Peyer's patch (tissue), 4 donors: Measurements from ENCODE around the gene PABPC1L. TPM values are rescaled to one million over a fixed set of nuclear protein-coding genes. Genes with fewer than 3 reads are reported as not detected.

Experiments
- DNase-seq, 3 donors: peaks; one replicate each; pipeline ENCODE4 v3.0.0-alpha.2; 2017 to 2019
- H3K27ac ChIP-seq, 4 donors: fragments of 200-600 bp; sonication (generic); one replicate each; pipeline ENCODE4 v1.5.1; 2016 to 2019
- H3K27me3 ChIP-seq, 2 donors: fragments of 200-600 bp; sonication (generic); one replicate each; pipeline ENCODE4 v1.5.1; 2019
- H3K36me3 ChIP-seq, 3 donors: fragments of 200-600 bp; sonication (generic); one replicate each; pipeline ENCODE4 v1.5.1; 2016 to 2019
- H3K4me1 ChIP-seq, 4 donors: fragments of 200-600 bp; sonication (generic); one replicate each; pipeline ENCODE4 v1.5.1; 2016 to 2019
- H3K4me3 ChIP-seq, 4 donors: fragments of 200-600 bp; sonication (generic); 1 replicate in 3 of 4; 2 replicates in 1 of 4; pipeline ENCODE4 v1.5.1; 2016 to 2019; ENCODE audit warnings: mild to moderate bottlenecking in 1 of 4
- H3K9me3 ChIP-seq, 4 donors: fragments of 200-600 bp; sonication (generic); one replicate each; pipeline ENCODE4 v1.5.1; 2016 to 2019; ENCODE audit warnings: mild to moderate bottlenecking in 1 of 4
- CTCF ChIP-seq, 6 experiments: fragments of 450-650 bp in 4 of 6; fragments of 200-600 bp in 2 of 6; sonication (generic) in 1 of 6; IDR thresholded peaks; one replicate each; pipeline ENCODE4 v1.5.1; 2017 to 2019; ENCODE audit warnings: antibody characterized with exemption in 6 of 6, mild to moderate bottlenecking in 3 of 6, moderate library complexity in 1 of 6
- POLR2A ChIP-seq, 2 donors: fragments of 450-650 bp; IDR thresholded peaks; one replicate each; pipeline ENCODE4 v1.5.1; 2017; ENCODE audit warnings: antibody characterized with exemption in 2 of 2, mild to moderate bottlenecking in 2 of 2, moderate library complexity in 2 of 2
- total RNA-seq, 4 donors: library from RNA; depleted of rRNA; stranded (reverse); fragments of >200 nt; gene quantifications; one replicate each; pipeline ENCODE4 v1.1.0, GENCODE V29; 2016

The PABPC1L gene
- total RNA-seq, 4 donors from 2014 or later: 10.5 to 123 (median 33.6) TPM

GRCh38 chr20:44924541-44924940, 14.7 kb downstream of the PABPC1L start:
- Histone ChIP-seq H3K9me3 (no peaks in the 10 kb centered on the region), H3K27ac (no peak overlapping the region), H3K4me3 (no peak overlapping the region), H3K36me3 (no peaks in the 10 kb centered on the region), H3K27me3 (no peaks in the 10 kb centered on the region), H3K4me1 (no peaks in the 10 kb centered on the region)
- TF ChIP-seq CTCF (IDR thresholded peaks at IDR 0.05) (no peak), POLR2A (IDR thresholded peaks at IDR 0.05) (no peak)
- no peak for DNase-seq

GRCh38 chr20:44928595-44928994, 18.7 kb downstream of the PABPC1L start:
- H3K4me1 ChIP-seq: no peaks in the 10 kb centered on the region
- TF ChIP-seq POLR2A (IDR thresholded peaks at IDR 0.05) (no peak), CTCF (IDR thresholded peaks at IDR 0.05) (no peak)
- H3K9me3 ChIP-seq: no peaks in the 10 kb centered on the region
- DNase-seq: no peak
- no peak overlapping the region for H3K27ac ChIP-seq
- no peaks in the 10 kb centered on the region for H3K27me3 ChIP-seq
- H3K4me3 ChIP-seq: no peak overlapping the region
- no peaks in the 10 kb centered on the region for H3K36me3 ChIP-seq

- Histone ChIP-seq H3K4me1 (no peaks in the 10 kb centered on the region), H3K27ac (no peak overlapping the region), H3K9me3 (no peaks in the 10 kb centered on the region), H3K4me3 (no peak overlapping the region), H3K36me3 (no peaks in the 10 kb centered on the region), H3K27me3 (no peaks in the 10 kb centered on the region)
- DNase-seq: no peak
- TF ChIP-seq CTCF (IDR thresholded peaks at IDR 0.05): no peak
- no peak for TF ChIP-seq POLR2A (IDR thresholded peaks at IDR 0.05)
Observed at GRCh38 chr20:44930517-44931168, 20.8 kb downstream of the PABPC1L start.

GRCh38 chr20:44931911-44932310, 22.1 kb downstream of the PABPC1L start:
- Histone ChIP-seq H3K36me3 (no peaks in the 10 kb centered on the region), H3K4me3 (no peak overlapping the region), H3K9me3 (no peaks in the 10 kb centered on the region), H3K27ac (no peak overlapping the region), H3K27me3 (no peaks in the 10 kb centered on the region), H3K4me1 (no peaks in the 10 kb centered on the region)
- no peak for TF ChIP-seq POLR2A (IDR thresholded peaks at IDR 0.05)
- no peak for TF ChIP-seq CTCF (IDR thresholded peaks at IDR 0.05)
- no peak for DNase-seq

- no peak for DNase-seq
- TF ChIP-seq POLR2A (IDR thresholded peaks at IDR 0.05) (no peak), CTCF (IDR thresholded peaks at IDR 0.05) (no peak)
- Histone ChIP-seq H3K9me3 (no peaks in the 10 kb centered on the region), H3K36me3 (no peaks in the 10 kb centered on the region), H3K4me1 (no peaks in the 10 kb centered on the region), H3K27me3 (no peaks in the 10 kb centered on the region), H3K27ac (no peak overlapping the region), H3K4me3 (no peak overlapping the region)
Observed at GRCh38 chr20:44932916-44933315, 23.1 kb downstream of the PABPC1L start.

GRCh38 chr20:44936510-44936909, 26.6 kb downstream of the PABPC1L start:
- DNase-seq: no peak
- TF ChIP-seq CTCF (IDR thresholded peaks at IDR 0.05) (no peak), POLR2A (IDR thresholded peaks at IDR 0.05) (no peak)
- H3K27ac ChIP-seq: no peak overlapping the region
- H3K36me3 ChIP-seq: peaks cover 0 to 9% (median 0%) of the 10 kb centered on the region in 3 donors
- H3K4me3 ChIP-seq: no peak overlapping the region
- H3K9me3 ChIP-seq: no peaks in the 10 kb centered on the region
- H3K27me3 ChIP-seq: no peaks in the 10 kb centered on the region
- no peaks in the 10 kb centered on the region for H3K4me1 ChIP-seq
